ENCODE measurements around the gene ZNHIT3.

DNA sequence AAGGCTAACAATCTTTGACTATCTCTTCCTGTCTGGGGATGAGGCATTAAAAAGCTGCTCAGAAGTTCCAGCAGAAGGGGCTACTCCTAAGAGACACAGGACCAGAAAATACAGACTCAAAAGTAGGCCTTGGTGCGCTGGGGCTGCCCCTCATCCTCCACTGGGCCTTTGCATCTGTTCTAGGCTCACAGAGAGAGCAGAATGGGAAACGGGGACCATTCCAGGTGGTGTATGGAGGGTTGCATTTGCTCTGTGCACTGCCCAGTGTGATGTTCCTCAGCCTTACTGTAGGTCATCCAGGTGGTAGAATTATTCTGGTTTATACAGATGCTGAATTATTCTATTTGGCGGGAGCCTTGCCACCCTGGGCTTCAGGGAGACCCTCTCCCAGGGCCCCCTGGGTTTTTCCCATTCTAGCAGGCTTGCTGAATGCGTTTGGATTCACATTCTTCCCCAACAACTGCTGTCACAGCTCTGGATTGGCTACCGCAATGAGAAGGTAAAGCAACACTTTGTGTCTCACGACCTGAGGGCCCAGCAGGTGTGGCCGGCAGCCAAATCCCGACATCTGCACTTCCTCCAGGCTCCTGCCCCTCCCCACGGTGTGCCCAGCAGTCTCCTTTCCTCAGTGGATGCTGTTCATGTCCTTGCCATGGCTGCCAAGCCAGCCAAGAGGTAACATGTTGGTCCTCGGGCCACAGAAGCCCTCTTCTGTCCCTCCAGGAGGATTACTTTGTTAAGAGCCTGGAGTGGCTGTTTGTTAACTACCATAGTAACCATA is 25.0 kb upstream of the ZNHIT3 start:
- TF ChIP-seq, protein P1, sequence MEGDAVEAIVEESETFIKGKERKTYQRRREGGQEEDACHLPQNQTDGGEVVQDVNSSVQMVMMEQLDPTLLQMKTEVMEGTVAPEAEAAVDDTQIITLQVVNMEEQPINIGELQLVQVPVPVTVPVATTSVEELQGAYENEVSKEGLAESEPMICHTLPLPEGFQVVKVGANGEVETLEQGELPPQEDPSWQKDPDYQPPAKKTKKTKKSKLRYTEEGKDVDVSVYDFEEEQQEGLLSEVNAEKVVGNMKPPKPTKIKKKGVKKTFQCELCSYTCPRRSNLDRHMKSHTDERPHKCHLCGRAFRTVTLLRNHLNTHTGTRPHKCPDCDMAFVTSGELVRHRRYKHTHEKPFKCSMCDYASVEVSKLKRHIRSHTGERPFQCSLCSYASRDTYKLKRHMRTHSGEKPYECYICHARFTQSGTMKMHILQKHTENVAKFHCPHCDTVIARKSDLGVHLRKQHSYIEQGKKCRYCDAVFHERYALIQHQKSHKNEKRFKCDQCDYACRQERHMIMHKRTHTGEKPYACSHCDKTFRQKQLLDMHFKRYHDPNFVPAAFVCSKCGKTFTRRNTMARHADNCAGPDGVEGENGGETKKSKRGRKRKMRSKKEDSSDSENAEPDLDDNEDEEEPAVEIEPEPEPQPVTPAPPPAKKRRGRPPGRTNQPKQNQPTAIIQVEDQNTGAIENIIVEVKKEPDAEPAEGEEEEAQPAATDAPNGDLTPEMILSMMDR (IDR thresholded peaks at IDR 0.05; ENCODE audit: low read length): no peak
- no peak for TF ChIP-seq EZH2 (IDR thresholded peaks at IDR 0.05; ENCODE audit: borderline replicate concordance, low read length)
